ENCODE measurements around the gene UBE2D2.

- TF ChIP-seq POLR2AphosphoS5 (IDR thresholded peaks at IDR 0.05) (no peak), CTCF (IDR thresholded peaks at IDR 0.05) (no peak), POLR2A (IDR thresholded peaks at IDR 0.05) (no peak), EP300 (IDR thresholded peaks at IDR 0.05) (no peak)
These were observed 105.4 kb downstream of the UBE2D2 start for GRCh38 chr5:139666551-139666950.
